ENCODE results near the gene CNPY1. TPM values are rescaled to one million over a fixed set of nuclear protein-coding genes. Genes with fewer than 3 reads are reported as not detected.

CNPY1 gene
- total RNA-seq, 4 donors from 2014 or later, result 0.25 TPM; not detected in 3

DNA sequence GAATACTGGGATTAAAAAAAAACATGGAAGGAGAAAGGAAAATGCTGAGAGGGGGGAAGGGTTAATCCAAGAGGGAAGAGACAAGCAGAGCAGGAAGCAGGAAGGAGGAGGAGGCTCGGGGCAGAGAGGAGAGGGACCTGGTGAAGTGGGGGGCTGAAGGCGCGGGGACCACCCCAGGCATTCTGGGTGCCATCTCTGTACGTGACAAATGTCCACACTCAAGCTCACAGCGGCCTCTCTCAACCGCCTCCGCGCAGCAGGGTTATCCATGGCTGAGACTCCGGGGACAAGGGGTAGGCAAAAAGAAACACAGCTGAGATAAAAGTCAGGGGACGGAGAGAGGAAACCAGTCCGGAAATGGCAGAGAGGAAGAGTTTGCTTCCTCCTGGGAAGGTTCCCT lies 54.5 kb downstream of the CNPY1 start:
- DNase-seq (no peak), ATAC-seq (no peak)
- TF ChIP-seq, protein P1, sequence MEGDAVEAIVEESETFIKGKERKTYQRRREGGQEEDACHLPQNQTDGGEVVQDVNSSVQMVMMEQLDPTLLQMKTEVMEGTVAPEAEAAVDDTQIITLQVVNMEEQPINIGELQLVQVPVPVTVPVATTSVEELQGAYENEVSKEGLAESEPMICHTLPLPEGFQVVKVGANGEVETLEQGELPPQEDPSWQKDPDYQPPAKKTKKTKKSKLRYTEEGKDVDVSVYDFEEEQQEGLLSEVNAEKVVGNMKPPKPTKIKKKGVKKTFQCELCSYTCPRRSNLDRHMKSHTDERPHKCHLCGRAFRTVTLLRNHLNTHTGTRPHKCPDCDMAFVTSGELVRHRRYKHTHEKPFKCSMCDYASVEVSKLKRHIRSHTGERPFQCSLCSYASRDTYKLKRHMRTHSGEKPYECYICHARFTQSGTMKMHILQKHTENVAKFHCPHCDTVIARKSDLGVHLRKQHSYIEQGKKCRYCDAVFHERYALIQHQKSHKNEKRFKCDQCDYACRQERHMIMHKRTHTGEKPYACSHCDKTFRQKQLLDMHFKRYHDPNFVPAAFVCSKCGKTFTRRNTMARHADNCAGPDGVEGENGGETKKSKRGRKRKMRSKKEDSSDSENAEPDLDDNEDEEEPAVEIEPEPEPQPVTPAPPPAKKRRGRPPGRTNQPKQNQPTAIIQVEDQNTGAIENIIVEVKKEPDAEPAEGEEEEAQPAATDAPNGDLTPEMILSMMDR (IDR thresholded peaks at IDR 0.05 in 4 of 5, conservative IDR thresholded peaks at IDR 0.05 in 1 of 5), result no peak
- Histone ChIP-seq H3K4me3 (no peak overlapping the region), H3K36me3 (no peaks in the 10 kb centered on the region), H3K27me3 (peaks cover 7 to 16% (median 14%) of the 10 kb centered on the region in 3 donors), H3K9me3 (no peaks in the 10 kb centered on the region), H3K27ac (no peak overlapping the region), H3K4me1 (no peaks in the 10 kb centered on the region)
- intact Hi-C loops (cut with DNase I; ENCODE audit: low total_unique reads), result no loop called here
- in situ Hi-C loops (cut with MboI; ENCODE audit: low sequenced_read_pairs in 4 of 4), result no loop called here

DNA sequence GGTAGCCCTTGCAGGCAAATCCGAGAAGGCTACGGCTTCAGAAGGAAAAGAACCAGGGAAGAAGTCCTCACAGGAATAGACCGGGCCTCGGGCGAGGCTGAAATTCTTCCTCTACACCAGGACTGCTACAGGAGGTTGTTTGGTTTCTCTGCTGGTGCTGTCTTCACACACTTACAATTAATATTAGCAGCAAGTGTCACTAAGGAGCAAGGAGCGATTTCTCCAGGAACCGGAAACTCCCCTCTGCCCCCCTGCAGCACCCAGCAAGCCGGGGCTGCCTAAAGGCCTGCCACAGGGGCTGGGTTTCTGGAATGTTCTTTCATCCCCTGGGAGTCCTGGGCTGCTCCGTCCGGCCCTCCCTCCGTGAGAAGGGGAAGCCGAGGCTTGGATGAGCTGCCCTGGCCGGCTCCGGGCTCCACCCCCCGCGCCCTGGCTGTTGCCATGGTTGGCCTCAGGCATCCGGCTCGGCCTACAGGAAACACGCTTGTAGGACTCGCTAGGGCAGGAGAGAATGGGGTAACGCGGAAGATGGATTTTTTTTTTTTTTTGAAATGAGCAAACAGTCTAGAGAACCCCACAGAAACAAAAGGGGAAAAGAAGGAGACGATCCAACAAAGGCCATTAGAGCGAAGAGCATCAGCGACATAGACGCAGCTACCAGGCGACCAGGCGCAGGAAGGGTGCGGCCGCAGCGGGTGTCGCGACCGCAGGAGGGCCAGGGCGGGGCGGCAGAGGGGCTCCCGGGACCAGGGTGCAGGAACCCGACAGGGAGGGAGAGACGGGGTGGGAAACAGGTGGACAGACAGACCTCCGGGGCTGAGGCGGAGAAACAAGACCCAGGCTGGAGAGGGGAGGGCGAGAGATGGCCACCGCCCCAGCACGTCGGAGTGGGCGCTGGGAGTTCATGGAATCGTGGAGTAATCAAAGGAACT lies 55.4 kb downstream of the CNPY1 start:
- Histone ChIP-seq H3K27me3 (peaks cover 7 to 23% (median 16%) of the 10 kb centered on the region in 3 donors), H3K9me3 (no peaks in the 10 kb centered on the region), H3K4me3 (peak overlapping the region; percentile 22 to 47 (median 44)), H3K4me1 (no peaks in the 10 kb centered on the region), H3K27ac (no peak overlapping the region), H3K36me3 (no peaks in the 10 kb centered on the region)
- no peak for TF ChIP-seq POLR2A (IDR thresholded peaks at IDR 0.05)
- TF ChIP-seq, protein P1 (IDR thresholded peaks at IDR 0.05 in 4 of 5, conservative IDR thresholded peaks at IDR 0.05 in 1 of 5), result no peak
- ATAC-seq (no peak), DNase-seq (no peak)
- intact Hi-C loops (cut with DNase I; ENCODE audit: low total_unique reads) (no loop called here), in situ Hi-C loops (cut with MboI; ENCODE audit: low sequenced_read_pairs in 4 of 4) (no loop called here)

DNA sequence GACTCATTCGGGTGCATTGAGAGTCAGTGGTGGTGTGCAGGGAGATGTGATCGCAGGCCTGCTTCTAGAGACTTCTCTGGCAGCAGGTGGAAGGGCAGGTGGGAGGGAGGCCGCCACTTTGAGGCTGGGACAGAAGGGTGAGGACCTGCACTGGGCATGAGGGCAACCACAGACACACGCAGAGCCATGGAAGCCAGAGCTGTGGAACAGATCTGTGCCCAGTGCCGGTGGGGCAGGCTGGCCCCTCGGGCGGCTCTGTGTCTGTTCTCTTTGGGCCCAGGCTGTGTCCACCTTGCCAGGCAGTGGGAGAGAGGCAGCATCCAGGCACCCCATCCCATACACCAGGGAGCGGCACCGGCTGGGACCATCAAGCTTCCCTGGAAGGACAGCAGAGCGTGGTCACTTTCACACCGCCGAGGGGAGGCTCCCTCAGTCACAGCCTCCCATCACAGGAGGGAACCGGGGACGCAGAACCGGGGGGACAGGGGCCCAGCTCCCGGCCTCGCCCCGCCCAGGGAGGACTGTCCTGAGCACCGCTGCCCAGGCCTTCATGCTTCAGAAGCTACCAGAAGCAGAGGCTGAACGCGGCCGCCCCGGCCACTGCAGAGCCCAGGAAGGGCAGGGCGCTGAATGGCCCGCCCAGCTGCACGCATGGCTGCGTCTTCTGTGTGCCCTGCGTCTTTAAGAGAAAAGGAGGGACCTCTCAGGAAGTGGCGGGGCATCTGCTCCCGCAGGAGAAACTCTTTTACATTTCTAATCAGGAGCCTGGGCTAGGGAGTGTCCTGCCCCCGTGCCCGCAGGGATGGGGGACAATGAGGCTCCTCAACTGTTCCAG lies 56.3 kb downstream of the CNPY1 start:
- in situ Hi-C loops (cut with MboI; ENCODE audit: low sequenced_read_pairs in 4 of 4) (no loop called here), intact Hi-C loops (cut with DNase I; ENCODE audit: low total_unique reads) (no loop called here)
- Histone ChIP-seq H3K27ac (no peak overlapping the region), H3K36me3 (no peaks in the 10 kb centered on the region), H3K4me3 (peak overlapping the region; percentile 22 to 47 (median 44)), H3K9me3 (no peaks in the 10 kb centered on the region), H3K27me3 (peaks cover 7 to 24% (median 19%) of the 10 kb centered on the region in 3 donors), H3K4me1 (no peaks in the 10 kb centered on the region)
- ATAC-seq (no peak), DNase-seq (no peak)
- TF ChIP-seq, protein P1 (IDR thresholded peaks at IDR 0.05 in 4 of 5, conservative IDR thresholded peaks at IDR 0.05 in 1 of 5), result no peak
- TF ChIP-seq POLR2A (IDR thresholded peaks at IDR 0.05), result no peak

DNA sequence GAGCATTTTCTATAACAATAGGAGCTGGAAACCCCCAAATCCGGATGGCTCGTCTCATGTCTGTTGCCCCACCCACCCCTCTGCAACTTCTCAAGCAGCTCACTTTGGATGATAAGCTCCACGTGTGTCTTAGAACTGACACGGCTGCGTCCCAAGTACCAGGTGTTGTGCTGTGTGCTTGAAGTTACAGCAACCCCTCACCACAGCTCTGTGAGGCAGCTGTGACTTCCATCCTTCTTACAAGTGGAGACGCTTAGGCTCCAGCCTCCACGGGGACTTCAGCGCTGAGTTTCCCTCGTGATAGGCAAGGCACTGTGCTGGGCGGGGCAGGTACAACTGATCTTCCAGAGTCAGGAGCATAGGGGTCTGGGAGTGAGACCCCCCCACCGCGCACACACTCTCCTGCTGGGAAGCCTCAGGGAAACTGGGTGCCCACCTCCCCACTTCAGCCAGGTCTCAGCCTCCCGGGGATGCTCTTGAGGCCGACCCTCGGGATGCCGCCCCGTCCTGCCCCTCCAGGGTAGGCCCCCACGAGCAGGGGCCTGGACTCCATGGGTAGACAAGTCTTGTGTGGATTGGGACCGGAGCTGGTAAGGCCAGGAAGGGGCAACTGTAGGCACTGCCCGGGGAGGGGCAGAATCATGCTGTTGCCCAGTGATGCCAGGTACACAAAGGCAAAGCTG lies 57.1 kb downstream of the CNPY1 start:
- in situ Hi-C loops (cut with MboI; ENCODE audit: low sequenced_read_pairs in 4 of 4), result no loop called here

More for the DNA sequence above, 57.1 kb downstream of the CNPY1 start:
- Histone ChIP-seq H3K27ac (no peak overlapping the region), H3K9me3 (no peaks in the 10 kb centered on the region), H3K4me3 (no peak overlapping the region), H3K4me1 (no peaks in the 10 kb centered on the region), H3K27me3 (peaks cover 8 to 29% (median 25%) of the 10 kb centered on the region in 3 donors), H3K36me3 (no peaks in the 10 kb centered on the region)
- intact Hi-C loops (cut with DNase I; ENCODE audit: low total_unique reads), result no loop called here
- DNase-seq (no peak), ATAC-seq (no peak)
- no peak for TF ChIP-seq POLR2A (IDR thresholded peaks at IDR 0.05)
- TF ChIP-seq, protein P1 (IDR thresholded peaks at IDR 0.05 in 4 of 5, conservative IDR thresholded peaks at IDR 0.05 in 1 of 5), result no peak

All from gastrocnemius medialis (tissue), 4 donors.